ENCODE measurements around the gene IGSF3.

DNA sequence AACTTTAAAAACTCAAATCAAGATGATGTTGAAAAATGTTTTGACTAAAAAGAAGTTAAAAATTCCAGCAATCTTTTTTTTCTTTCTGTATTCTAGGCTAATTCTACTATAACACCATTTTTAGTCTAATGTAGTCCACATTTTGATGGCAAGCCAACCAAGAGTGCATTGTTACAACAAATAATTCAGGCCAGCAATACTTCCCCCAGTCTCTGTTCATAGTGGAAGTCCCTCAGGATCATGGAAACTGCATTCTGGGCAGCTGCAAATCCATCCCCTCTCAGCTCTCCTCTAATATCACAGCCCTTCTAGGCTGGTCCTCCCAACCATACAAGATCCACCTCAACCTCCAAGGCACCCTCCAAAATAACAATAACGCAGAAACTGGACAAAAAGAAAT, 89.0 kb downstream of the IGSF3 start:
- TF ChIP-seq, protein P1, sequence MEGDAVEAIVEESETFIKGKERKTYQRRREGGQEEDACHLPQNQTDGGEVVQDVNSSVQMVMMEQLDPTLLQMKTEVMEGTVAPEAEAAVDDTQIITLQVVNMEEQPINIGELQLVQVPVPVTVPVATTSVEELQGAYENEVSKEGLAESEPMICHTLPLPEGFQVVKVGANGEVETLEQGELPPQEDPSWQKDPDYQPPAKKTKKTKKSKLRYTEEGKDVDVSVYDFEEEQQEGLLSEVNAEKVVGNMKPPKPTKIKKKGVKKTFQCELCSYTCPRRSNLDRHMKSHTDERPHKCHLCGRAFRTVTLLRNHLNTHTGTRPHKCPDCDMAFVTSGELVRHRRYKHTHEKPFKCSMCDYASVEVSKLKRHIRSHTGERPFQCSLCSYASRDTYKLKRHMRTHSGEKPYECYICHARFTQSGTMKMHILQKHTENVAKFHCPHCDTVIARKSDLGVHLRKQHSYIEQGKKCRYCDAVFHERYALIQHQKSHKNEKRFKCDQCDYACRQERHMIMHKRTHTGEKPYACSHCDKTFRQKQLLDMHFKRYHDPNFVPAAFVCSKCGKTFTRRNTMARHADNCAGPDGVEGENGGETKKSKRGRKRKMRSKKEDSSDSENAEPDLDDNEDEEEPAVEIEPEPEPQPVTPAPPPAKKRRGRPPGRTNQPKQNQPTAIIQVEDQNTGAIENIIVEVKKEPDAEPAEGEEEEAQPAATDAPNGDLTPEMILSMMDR (conservative IDR thresholded peaks at IDR 0.05; ENCODE audit: low read depth, low read length), result no peak
- no peak for TF ChIP-seq EZH2 (IDR thresholded peaks at IDR 0.05; ENCODE audit: borderline replicate concordance, low read depth, low read length, poor library complexity, severe bottlenecking)

All from A673 (cell line).